Vagina (tissue), 2 donors: ENCODE data around the gene HINT1.

Experiments
- POLR2A ChIP-seq, 2 donors: fragments of 450-650 bp; IDR thresholded peaks; one replicate each; pipeline ENCODE4 v1.6.1; 2017; ENCODE audit warnings: antibody characterized with exemption in 2 of 2, mild to moderate bottlenecking in 2 of 2, moderate library complexity in 2 of 2
- POLR2AphosphoS5 ChIP-seq, 2 donors: sonication (generic); formaldehyde crosslinking; IDR thresholded peaks; one replicate each; pipeline ENCODE4 v1.9.0; 2017; ENCODE audit warnings: antibody characterized with exemption in 2 of 2, mild to moderate bottlenecking in 2 of 2, low read depth in 1 of 2; ENCODE audit not compliant: insufficient read depth in 1 of 2

- no peak for TF ChIP-seq POLR2A (IDR thresholded peaks at IDR 0.05)
- no peak for TF ChIP-seq POLR2AphosphoS5 (IDR thresholded peaks at IDR 0.05; ENCODE audit: insufficient read depth in 1 of 2, low read depth in 1 of 2)
These were observed 25.7 kb downstream of the HINT1 start for GRCh38 chr5:131139321-131139720.
